Measurements from ENCODE around the gene PAX8. TPM values are rescaled to one million over a fixed set of nuclear protein-coding genes. Genes with fewer than 3 reads are reported as not detected.

PAX8 gene
- total and polyA plus RNA-seq, 5 donors from 2014 or later = 0.24 to 1.8 (median 0.48) TPM; not detected in 1

GRCh38 chr2:113167962-113168340 lies 110.8 kb downstream of the PAX8 start:
- ATAC-seq (ENCODE audit: low read depth in 2 of 2) (no peak), DNase-seq (no peak)
- Mint-ChIP-seq H3K4me1 (peaks cover 12 to 77% (median 55%) of the 10 kb centered on the region in 4 donors), H3K4me3 (peak overlapping the region; percentile 5 to 79 (median 70)), H3K27ac (peak overlapping the region; percentile 93 to 97 (median 96)), H3K9me3 (no peaks in the 10 kb centered on the region), H3K27me3 (no peaks in the 10 kb centered on the region), H3K36me3 (peaks cover 3% of the 10 kb centered on the region)
- Histone ChIP-seq H3K27ac (ENCODE audit: insufficient read depth, low read length, poor library complexity, severe bottlenecking) (peak overlapping the region; percentile 75), H3K9me3 (ENCODE audit: control insufficient read depth in 2 of 2, low read length in 2 of 2) (no peaks in the 10 kb centered on the region), H3K4me1 (ENCODE audit: control insufficient read depth, insufficient read depth, low read length, poor library complexity, severe bottlenecking) (peaks cover 54% of the 10 kb centered on the region), H3K4me3 (ENCODE audit: low read depth, low read length) (peak overlapping the region; percentile 34), H3K36me3 (ENCODE audit: control insufficient read depth, insufficient read depth, low read length) (no peaks in the 10 kb centered on the region), H3K27me3 (ENCODE audit: control insufficient read depth, insufficient read depth, low read length) (no peaks in the 10 kb centered on the region)

- Histone ChIP-seq H3K27ac (ENCODE audit: insufficient read depth, low read length, poor library complexity, severe bottlenecking) (peak overlapping the region; percentile 75), H3K4me1 (ENCODE audit: control insufficient read depth, insufficient read depth, low read length, poor library complexity, severe bottlenecking) (peaks cover 53% of the 10 kb centered on the region), H3K36me3 (ENCODE audit: control insufficient read depth, insufficient read depth, low read length) (no peaks in the 10 kb centered on the region), H3K27me3 (ENCODE audit: control insufficient read depth, insufficient read depth, low read length) (no peaks in the 10 kb centered on the region), H3K9me3 (ENCODE audit: control insufficient read depth in 2 of 2, low read length in 2 of 2) (no peaks in the 10 kb centered on the region), H3K4me3 (ENCODE audit: low read depth, low read length) (peak overlapping the region; percentile 42)
- Mint-ChIP-seq H3K27ac (peak overlapping the region; percentile 93 to 97 (median 96)), H3K27me3 (no peaks in the 10 kb centered on the region), H3K4me1 (peaks cover 12 to 77% (median 55%) of the 10 kb centered on the region in 4 donors), H3K9me3 (no peaks in the 10 kb centered on the region), H3K4me3 (peak overlapping the region; percentile 53 to 83 (median 72)), H3K36me3 (peaks cover 3% of the 10 kb centered on the region)
- ATAC-seq (ENCODE audit: low read depth in 2 of 2) (peak; percentile 72 to 75), DNase-seq (peak in 2 of 3 donors; percentile 36 to 66)
Observed at GRCh38 chr2:113167115-113167932, 111.4 kb downstream of the PAX8 start.

- Mint-ChIP-seq H3K9me3 (no peaks in the 10 kb centered on the region), H3K27me3 (no peaks in the 10 kb centered on the region), H3K36me3 (peaks cover 2% of the 10 kb centered on the region), H3K27ac (peak overlapping the region; percentile 64 to 96 (median 70)), H3K4me1 (peaks cover 10 to 69% (median 46%) of the 10 kb centered on the region in 4 donors), H3K4me3 (peak overlapping the region in 1 of 4 donors; percentile 56)
- Histone ChIP-seq H3K27me3 (ENCODE audit: control insufficient read depth, insufficient read depth, low read length) (no peaks in the 10 kb centered on the region), H3K9me3 (ENCODE audit: control insufficient read depth in 2 of 2, low read length in 2 of 2) (no peaks in the 10 kb centered on the region), H3K4me3 (ENCODE audit: low read depth, low read length) (no peak overlapping the region), H3K4me1 (ENCODE audit: control insufficient read depth, insufficient read depth, low read length, poor library complexity, severe bottlenecking) (peaks cover 42% of the 10 kb centered on the region), H3K36me3 (ENCODE audit: control insufficient read depth, insufficient read depth, low read length) (no peaks in the 10 kb centered on the region), H3K27ac (ENCODE audit: insufficient read depth, low read length, poor library complexity, severe bottlenecking) (peak overlapping the region; percentile 75)
- no peak for ATAC-seq (ENCODE audit: low read depth in 2 of 2)
- no peak for DNase-seq
Observed at GRCh38 chr2:113166187-113166645, 112.5 kb downstream of the PAX8 start.

Other genes with a start within 250 kb of the PAX8 start
- not detected for gene IL36B, start 226.1 kb downstream of the PAX8 start, total RNA-seq
- not detected for gene IL36B, start 226.1 kb downstream of the PAX8 start, polyA plus RNA-seq
- gene IL36RN, start 219.7 kb downstream of the PAX8 start, total RNA-seq = not detected
- not detected for gene IL36RN, start 219.7 kb downstream of the PAX8 start, polyA plus RNA-seq
- gene IL1F10, start 211.0 kb downstream of the PAX8 start, total RNA-seq = not detected
- gene IL1F10, start 211.0 kb downstream of the PAX8 start, polyA plus RNA-seq = not detected
- not detected for gene IL1RN, start 151.3 kb downstream of the PAX8 start, total RNA-seq
- gene IL1RN, start 151.3 kb downstream of the PAX8 start, polyA plus RNA-seq = under 1 TPM in 2 of 4 donors, not detected in 2; 0.23 to 0.59 TPM
- gene PSD4, start 105.0 kb downstream of the PAX8 start, total RNA-seq = 124 TPM
- 10 to 100 TPM; 18.1 to 26.3 (median 20.7) TPM for gene PSD4, start 105.0 kb downstream of the PAX8 start, polyA plus RNA-seq
- gene ZNG1B, start 158.8 kb upstream of the PAX8 start, total RNA-seq = 35.5 TPM
- gene ZNG1B, start 158.8 kb upstream of the PAX8 start, polyA plus RNA-seq = 10 to 100 TPM; 22.2 to 34.6 (median 29.3) TPM
- not detected for gene FOXD4L1, start 219.7 kb upstream of the PAX8 start, total RNA-seq
- gene FOXD4L1, start 219.7 kb upstream of the PAX8 start, polyA plus RNA-seq = under 1 TPM in 1 of 4 donors, not detected in 3; 0.32 TPM